H1 (cell line): ENCODE data around the gene SCUBE2.

Experiments used
- CEBPB ChIP-seq: IDR thresholded peaks from 2 replicates; pipeline ENCODE4 v1.6.1; 2012; ENCODE audit warnings: low read depth, low read length
- EGR1 ChIP-seq: IDR thresholded peaks from 2 replicates; pipeline ENCODE4 v1.6.1; 2011; ENCODE audit warnings: low read depth, low read length, borderline replicate concordance
- EZH2 ChIP-seq: fragments of 200-600 bp; sonication (generic); IDR thresholded peaks from 2 replicates; pipeline ENCODE4 v1.7.1; 2012; ENCODE audit warnings: low read depth, mild to moderate bottlenecking, moderate library complexity, low read length, inconsistent platforms; ENCODE audit not compliant: severe bottlenecking
- RAD21 ChIP-seq, 2 experiments: IDR thresholded peaks in 1 of 2; conservative IDR thresholded peaks in 1 of 2; 2 replicates each; pipeline ENCODE4 v1.6.1; 2011; ENCODE audit warnings: low read depth in 2 of 2, low read length in 2 of 2, improper control_type of control experiment in 1 of 2, inconsistent platforms in 1 of 2, mild to moderate bottlenecking in 1 of 2, moderate library complexity in 1 of 2
- TAF1 ChIP-seq: IDR thresholded peaks from 2 replicates; pipeline ENCODE4 v1.6.1; 2011; ENCODE audit warnings: mild to moderate bottlenecking, low read depth, low read length
- YY1 ChIP-seq: IDR thresholded peaks from 2 replicates; pipeline ENCODE4 v1.6.1; 2011; ENCODE audit warnings: low read depth, mild to moderate bottlenecking, low read length
- TF ChIP-seq, protein P1 (sequence below): IDR thresholded peaks from 2 replicates; pipeline ENCODE4 v1.6.1; 2012; ENCODE audit warnings: inconsistent platforms
- TF ChIP-seq, protein P2 (sequence below), 3 experiments: IDR thresholded peaks; 1 replicate in 2 of 3; 2 replicates in 1 of 3; pipeline versions ENCODE4 v1.5.1 to v1.6.1; 2011; ENCODE audit warnings: low read length in 3 of 3, mild to moderate bottlenecking in 3 of 3, inconsistent platforms in 2 of 3, low read depth in 1 of 3, moderate library complexity in 1 of 3; ENCODE audit not compliant: insufficient read depth in 1 of 3; ENCODE audit errors: control extremely low read depth in 1 of 3

DNA sequence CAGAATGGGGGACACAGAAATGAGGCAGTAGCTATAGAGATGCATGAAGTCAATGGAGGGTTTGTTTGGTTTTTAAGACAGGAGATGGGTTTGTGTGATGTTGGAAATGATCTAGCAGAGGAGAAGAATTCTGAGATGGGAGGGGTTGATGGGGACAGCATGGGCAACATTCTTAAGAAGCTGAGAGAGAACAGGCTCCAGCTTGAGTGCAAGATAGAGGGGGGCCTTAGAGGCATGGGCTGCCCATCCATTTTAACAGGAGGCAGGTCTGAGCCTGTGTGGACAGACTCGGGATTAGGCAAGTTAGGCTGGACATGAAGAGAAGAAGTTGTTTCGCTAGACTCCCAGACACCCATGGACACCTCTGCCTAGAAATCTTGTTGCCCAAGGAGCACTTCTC lies 49.7 kb downstream of the SCUBE2 start:
- TF ChIP-seq, protein P1, sequence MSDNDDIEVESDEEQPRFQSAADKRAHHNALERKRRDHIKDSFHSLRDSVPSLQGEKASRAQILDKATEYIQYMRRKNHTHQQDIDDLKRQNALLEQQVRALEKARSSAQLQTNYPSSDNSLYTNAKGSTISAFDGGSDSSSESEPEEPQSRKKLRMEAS, result no peak
- TF ChIP-seq, protein P2, sequence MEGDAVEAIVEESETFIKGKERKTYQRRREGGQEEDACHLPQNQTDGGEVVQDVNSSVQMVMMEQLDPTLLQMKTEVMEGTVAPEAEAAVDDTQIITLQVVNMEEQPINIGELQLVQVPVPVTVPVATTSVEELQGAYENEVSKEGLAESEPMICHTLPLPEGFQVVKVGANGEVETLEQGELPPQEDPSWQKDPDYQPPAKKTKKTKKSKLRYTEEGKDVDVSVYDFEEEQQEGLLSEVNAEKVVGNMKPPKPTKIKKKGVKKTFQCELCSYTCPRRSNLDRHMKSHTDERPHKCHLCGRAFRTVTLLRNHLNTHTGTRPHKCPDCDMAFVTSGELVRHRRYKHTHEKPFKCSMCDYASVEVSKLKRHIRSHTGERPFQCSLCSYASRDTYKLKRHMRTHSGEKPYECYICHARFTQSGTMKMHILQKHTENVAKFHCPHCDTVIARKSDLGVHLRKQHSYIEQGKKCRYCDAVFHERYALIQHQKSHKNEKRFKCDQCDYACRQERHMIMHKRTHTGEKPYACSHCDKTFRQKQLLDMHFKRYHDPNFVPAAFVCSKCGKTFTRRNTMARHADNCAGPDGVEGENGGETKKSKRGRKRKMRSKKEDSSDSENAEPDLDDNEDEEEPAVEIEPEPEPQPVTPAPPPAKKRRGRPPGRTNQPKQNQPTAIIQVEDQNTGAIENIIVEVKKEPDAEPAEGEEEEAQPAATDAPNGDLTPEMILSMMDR (IDR thresholded peaks at IDR 0.05; ENCODE audit: control extremely low read depth in 1 of 3, insufficient read depth in 1 of 3, low read depth in 1 of 3, low read length in 3 of 3), result no peak
- TF ChIP-seq RAD21 (IDR thresholded peaks at IDR 0.05 in 1 of 2, conservative IDR thresholded peaks at IDR 0.05 in 1 of 2; ENCODE audit: low read depth in 2 of 2, low read length in 2 of 2) (no peak), EZH2 (no peak), YY1 (no peak), EGR1 (no peak), CEBPB (no peak), TAF1 (no peak)
